GM18870 (cell line): Measurements from ENCODE around the gene AEBP1.

Experiments used
- ATAC-seq: cut with Tn5 transposase; IDR thresholded peaks from one replicate; pipeline ENCODE4 v1.9.1; 2021; ENCODE audit warnings: moderate library complexity; ENCODE audit not compliant: unreplicated experiment

Gene AEBP1

DNA sequence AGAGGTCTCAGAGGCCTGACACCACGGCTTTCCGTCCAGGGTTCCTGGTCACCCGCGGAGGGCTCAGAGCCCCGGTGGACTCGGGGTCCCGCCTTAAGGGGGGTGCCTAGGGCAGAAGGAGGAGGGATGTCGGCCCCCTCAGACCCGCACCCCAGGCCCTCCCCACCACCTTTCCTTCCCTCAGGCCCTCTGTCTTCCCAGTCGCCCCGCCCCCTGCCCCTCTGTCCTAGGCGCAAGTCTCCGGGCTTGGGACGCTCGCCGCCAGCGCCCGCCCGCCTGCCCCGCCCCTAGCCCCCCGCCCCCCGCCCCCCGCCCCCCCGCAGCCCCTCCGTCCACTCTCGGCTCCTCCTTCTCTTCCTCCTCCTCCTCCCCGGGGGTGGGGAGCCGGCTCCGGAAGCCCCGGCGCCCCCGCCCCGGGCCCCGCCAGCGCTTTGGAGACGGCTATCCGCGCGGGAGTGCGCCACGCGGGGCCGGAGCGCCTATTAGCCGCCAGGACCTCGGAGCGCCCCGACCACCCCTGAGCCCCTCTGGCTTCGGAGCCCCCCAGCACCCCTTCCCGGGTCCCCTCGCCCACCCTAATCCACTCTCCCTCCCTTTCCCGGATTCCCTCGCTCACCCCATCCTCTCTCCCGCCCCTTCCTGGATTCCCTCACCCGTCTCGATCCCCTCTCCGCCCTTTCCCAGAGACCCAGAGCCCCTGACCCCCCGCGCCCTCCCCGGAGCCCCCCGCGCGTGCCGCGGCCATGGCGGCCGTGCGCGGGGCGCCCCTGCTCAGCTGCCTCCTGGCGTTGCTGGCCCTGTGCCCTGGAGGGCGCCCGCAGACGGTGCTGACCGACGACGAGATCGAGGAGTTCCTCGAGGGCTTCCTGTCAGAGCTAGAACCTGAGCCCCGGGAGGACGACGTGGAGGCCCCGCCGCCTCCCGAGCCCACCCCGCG, at the start of gene AEBP1:
Gene AEBP1 (plus strand): TSS at position 423 of the 937 bp plus-strand sequence. CDS start 321 bp downstream, at position 744.
- ATAC-seq: no peak

DNA sequence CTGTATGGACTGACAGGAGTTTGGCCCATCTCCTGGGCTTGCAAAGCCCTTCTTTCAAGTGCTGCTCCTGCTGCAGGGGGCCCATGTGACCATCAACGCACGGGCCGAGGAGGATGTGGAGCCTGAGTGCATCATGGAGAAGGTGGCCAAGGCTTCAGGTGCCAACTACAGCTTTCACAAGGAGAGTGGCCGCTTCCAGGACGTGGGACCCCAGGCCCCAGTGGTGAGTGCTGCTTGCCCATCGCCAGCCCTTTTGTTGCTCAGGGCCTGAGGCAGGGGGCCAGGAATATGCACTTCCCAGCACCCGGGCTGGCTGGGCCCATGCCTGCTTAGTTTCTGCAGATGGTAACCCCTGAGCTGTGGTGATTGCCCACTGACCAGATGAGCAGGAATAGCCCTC, 47.5 kb upstream of the AEBP1 start:
- ATAC-seq: no peak

DNA sequence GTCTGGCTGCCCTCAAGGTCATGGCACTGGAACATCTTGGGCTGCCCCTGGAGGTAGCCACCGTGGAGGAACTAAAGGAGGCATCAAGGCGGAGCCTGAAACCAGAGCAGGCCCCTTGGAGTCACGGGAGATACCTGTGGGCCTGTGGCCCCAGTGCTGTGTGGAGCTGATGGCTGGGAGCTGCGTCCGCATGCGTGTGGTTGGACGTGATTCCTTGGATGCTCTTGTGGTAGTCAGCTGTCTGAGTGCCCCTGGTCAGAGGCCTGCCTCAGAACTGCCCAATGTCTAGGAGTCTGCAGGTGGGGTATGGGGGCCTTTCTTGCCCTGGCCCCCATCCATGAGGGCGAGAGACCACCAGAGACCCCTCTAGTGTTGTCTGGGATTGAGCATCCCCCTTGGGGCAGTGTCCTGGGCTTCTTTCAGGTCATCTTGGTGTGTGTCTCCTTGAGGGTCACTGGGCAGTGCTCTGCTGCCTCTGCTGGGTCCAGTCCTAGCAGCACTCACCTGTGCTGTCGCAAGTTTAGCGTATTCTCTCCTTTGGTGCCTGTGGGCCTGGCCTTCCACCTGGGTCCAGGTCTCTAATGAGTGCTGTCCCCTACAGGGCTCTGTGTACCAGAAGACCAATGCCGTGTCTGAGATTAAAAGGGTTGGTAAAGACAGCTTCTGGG, 46.8 kb upstream of the AEBP1 start:
- no peak for ATAC-seq

DNA sequence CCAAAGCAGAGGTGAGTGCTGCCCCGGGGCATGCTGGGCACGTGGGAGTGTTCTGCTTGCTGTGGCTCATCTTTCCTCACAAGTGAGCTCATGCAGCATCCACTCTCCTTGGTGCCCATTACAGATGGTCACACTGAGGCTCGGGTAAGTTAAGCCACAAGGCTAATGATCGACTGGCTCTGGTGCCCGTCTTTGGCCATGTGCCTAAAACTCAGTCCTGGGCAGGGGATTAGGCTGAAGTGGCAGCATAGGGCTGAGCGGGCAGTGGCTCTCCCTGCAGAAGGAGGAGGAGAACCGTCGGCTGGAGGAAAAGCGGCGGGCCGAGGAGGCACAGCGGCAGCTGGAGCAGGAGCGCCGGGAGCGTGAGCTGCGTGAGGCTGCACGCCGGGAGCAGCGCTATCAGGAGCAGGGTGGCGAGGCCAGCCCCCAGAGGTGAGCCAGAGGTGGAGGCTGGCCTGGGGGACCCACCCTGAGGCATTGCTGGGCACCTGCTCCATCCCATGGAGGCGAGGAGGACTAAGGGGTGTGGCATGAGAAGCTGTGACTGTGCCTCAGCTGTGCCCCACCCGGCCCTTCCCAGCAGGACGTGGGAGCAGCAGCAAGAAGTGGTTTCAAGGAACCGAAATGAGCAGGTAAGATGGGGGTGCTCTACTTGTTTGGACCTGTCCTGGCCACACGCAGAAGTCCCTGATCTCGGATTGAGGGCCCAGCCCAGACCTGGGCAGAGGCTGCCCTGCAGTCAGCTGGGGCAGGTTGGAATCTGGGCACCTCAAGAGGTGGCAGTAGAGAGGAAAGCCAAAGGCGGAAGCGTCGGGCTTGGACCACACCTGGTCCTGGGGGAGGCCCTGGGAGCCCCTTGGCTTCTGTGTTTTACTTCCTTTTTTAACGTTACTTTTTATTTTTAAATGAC, 46.0 kb upstream of the AEBP1 start:
- no peak for ATAC-seq

DNA sequence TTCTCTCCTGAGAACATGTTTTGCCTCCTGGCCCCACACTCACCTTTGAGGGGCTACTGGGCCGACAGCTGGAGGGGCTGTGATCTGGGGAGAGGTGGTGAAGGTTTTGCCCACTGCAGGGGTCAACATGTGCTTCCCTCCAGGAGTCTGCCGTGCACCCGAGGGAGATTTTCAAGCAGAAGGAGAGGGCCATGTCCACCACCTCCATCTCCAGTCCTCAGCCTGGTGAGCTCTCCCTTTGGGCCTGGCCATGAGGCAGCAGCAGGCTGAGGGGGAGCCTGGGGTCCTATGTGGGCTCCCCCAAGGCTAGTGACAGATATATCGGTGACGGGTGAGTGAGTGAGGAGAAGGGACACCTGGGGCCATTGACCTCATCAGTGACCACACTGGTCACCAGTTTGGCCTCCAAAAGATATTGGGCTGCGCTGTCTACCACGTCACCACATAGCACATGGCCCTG, 45.4 kb upstream of the AEBP1 start:
- ATAC-seq: no peak

DNA sequence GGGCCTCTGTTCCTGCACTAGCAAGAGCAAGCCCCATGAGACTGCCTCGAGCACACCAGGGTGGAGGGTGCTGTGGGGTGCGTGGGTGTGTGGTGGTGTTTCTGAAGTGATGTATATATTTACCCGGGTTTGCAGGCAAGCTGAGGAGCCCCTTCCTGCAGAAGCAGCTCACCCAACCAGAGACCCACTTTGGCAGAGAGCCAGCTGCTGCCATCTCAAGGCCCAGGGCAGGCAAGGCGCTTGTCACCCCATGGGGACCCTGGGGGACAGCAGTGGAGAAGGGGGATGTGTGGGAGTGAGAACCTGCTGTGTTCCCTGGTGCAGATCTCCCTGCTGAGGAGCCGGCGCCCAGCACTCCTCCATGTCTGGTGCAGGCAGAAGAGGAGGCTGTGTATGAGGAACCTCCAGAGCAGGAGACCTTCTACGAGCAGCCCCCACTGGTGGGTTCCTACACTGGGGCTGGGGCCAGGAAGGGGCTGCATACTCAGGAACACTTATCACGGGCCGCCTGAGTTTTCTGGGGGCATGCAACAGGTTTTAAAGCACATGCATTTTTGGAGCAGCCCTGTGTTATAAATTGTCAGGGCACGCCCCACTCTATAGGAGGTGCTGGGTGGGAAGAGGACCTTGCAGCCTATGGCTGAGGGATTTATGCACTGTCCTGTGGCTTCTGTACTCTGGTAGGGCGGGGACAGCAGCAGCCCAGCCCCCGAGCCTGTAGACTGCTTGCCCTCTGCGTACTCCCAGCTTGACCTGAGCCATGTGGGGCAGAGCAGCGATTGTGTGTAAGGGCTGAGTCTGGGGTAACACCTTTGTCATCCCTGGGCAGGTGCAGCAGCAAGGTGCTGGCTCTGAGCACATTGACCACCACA, 44.7 kb upstream of the AEBP1 start:
- no peak for ATAC-seq

DNA sequence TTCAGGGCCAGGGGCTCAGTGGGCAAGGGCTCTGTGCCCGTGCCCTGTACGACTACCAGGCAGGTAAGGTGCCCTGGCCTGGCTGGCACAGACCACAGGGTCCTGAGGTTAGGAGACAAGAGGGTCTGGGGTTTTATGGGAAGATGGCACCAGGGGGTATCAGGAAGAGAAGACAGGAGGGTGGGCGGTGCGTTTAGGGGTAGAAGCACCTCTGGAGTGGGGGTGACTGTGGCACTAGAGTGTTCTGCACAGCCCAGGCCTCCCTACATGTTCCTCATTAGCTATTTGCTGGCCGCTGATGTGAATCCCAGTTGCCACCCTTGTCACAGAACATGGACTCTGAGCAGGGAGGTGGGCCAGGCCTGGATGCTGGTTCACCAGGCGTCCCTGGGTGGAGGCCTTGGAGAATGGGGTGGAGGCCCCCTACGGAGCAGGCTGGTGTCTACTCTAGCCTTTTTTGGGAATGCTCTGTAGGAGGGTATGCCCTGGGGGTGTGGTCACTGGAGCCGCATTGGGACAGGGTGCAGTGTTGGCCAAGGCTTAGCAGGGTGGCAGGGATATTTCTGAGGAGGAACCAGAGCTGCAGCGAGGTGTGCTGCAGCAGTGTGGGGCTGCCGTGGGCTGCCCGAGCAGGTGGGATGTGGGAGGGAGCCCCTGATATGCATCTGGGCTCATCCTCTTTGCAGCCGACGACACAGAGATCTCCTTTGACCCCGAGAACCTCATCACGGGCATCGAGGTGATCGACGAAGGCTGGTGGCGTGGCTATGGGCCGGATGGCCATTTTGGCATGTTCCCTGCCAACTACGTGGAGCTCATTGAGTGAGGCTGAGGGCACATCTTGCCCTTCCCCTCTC, 43.8 kb upstream of the AEBP1 start:
- ATAC-seq: no peak

DNA sequence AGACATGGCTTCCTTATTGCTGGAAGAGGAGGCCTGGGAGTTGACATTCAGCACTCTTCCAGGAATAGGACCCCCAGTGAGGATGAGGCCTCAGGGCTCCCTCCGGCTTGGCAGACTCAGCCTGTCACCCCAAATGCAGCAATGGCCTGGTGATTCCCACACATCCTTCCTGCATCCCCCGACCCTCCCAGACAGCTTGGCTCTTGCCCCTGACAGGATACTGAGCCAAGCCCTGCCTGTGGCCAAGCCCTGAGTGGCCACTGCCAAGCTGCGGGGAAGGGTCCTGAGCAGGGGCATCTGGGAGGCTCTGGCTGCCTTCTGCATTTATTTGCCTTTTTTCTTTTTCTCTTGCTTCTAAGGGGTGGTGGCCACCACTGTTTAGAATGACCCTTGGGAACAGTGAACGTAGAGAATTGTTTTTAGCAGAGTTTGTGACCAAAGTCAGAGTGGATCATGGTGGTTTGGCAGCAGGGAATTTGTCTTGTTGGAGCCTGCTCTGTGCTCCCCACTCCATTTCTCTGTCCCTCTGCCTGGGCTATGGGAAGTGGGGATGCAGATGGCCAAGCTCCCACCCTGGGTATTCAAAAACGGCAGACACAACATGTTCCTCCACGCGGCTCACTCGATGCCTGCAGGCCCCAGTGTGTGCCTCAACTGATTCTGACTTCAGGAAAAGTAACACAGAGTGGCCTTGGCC, 43.0 kb upstream of the AEBP1 start:
- no peak for ATAC-seq

DNA sequence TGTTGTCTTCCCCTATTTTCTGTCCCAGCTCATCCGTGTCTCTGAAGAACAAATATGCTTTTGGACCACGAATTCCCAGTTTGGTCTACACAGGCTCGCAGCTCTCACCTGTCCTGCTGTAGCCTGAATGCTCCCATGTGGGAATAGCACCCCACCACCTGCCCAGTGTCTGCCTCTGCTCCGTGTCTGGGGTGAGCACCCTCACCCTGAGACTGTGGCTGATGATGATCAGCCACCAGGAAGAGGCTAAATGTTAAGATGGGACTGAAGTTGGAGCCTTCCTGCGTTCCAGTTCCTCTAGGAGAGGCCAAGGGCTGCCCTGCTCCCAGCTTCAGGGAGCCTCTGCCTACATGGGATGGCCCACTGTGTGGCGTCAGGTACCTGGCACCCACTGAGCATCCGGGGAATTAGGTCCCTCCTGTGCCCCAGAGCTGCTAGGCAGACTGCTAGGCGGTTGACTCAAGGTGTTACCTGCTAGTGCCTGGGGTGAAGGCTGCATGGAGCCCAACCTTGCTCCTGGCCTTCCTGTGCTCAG, 42.4 kb upstream of the AEBP1 start:
- ATAC-seq: no peak

DNA sequence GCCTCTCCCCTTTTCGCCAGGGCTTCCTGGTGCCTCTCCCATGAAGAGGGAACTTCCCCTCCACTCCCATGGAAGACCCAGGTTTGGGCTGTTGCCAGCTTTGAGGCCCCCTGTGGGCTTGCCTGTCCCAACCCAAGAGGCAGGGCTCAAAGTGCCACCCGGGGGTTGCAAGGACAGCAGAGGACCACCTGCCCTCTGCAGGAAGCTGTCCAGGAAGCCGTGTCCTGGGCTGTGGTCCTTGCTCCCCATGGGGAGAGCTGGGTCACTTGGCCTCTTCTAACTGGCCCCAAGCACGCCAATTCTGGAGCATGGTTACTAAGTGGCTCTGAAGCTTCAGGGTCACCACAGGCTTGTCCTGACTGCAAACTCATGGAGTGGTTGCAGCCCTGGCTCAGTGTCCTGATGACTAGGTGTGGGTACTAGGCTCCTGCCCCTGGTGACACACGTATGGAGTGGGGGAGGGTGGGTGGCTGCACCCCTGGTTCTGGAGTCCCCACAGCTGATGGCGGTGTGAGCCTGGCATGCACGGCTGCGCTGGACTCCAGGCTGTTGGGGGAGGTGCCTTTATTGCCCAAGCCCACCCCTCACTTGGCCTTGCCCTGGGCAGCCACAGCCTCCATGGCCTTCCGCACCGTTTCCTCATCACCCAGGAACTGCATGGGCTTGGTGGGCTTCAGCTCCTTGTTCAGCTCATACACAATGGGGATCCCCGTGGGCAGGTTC, 41.8 kb upstream of the AEBP1 start:
- no peak for ATAC-seq

DNA sequence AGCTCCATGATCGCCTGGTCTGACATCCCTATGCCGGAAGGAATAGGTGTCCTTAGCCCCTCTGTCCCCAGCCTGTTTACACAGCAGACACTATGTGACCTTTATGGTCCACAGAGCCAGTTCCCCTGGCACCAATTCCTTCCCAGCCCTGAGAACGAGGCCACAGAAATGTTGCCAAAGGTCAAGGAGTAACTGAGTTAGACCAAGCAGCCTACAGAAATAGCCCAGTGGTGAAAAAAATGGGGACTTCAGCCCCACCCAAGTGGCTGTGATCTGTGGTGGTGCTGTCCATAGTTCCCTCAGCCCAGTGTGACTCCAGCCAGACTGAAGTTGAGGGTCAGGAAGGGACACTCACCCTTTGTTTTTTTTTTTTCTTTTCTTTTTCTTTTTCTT, 41.2 kb upstream of the AEBP1 start:
- ATAC-seq: no peak

DNA sequence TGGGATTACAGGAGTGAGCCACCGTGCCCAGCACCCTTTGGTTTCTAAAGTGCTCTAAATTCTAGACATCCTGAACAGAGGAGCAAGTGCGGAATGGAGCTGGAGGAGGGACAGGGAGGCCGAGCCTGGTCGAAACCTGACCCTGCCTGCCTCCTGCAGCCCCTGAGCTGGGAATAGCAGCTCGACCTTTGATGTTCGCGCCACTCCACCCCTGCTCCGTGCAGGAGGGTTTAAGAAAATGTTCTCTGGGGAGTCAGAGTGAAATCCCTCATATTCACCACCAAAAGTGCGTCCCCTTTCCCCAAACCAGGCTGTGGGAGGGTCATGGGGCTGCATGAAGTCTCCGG, 40.6 kb upstream of the AEBP1 start:
- ATAC-seq: no peak

DNA sequence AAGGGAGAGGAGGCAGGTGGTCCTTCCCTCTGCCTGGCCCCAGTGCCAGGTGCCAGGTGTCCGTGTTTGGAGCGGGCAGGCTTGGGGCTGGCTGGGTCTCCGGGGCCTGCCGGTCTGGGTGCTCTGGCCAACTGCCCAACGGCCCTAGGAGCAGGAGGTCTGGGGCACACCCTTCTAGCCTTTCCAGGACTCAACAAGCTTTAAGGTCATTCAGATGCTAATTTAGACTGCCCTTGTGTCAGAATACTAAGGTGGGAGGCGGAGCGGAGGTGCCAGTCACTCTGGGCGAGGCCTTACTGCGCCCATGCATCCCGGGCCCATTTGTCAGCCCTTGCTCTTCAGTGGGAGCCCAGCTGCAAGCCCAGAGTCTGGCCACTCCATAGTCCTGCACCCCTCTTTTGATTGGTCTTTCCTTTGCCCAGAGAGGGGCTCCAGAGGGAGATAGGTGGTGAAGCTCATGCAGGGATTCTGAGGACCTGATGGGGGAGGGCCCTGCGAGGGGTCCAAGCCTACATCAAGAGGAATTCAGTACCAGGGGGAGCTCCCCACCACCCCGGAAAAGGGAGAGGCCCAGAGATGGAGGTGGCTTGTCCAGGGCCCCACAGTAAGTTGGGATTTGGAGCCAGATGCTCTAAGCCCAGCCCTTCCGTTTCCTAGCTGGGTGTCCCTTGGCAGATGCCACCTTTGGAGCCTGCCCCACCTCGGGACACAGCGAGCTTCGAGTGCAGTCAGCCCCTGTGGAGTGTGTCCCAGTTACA, 40.1 kb upstream of the AEBP1 start:
- no peak for ATAC-seq

DNA sequence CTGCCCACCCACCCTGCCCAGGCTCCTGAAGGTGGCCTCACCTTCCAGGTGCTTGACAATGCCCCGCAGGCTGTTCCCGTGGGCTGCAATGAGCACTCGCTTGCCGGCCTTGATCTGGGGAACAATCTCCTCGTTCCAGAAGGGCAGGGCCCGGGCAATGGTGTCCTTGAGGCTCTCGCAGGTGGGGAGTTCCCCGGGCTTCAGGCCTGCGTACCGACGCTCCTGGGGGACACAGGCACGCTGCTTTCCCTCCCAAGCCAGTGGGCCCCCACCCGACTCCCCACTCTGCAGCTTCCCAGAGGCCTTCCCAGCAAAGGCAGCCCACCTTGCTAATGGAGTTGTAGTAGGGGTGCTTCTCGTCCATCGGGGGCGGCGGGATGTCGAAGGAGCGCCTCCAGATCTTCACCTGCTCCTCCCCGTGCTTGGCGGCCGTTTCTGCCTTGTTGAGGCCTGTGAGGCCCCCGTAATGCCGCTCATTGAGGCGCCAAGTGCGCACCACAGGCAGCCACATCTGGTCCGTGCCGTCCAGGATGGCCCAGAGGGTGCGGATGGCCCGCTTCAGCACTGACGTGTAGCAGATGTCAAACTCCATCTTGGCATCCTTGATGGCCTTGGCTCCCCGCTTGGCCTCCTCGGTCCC, 39.2 kb upstream of the AEBP1 start:
- ATAC-seq: no peak

DNA sequence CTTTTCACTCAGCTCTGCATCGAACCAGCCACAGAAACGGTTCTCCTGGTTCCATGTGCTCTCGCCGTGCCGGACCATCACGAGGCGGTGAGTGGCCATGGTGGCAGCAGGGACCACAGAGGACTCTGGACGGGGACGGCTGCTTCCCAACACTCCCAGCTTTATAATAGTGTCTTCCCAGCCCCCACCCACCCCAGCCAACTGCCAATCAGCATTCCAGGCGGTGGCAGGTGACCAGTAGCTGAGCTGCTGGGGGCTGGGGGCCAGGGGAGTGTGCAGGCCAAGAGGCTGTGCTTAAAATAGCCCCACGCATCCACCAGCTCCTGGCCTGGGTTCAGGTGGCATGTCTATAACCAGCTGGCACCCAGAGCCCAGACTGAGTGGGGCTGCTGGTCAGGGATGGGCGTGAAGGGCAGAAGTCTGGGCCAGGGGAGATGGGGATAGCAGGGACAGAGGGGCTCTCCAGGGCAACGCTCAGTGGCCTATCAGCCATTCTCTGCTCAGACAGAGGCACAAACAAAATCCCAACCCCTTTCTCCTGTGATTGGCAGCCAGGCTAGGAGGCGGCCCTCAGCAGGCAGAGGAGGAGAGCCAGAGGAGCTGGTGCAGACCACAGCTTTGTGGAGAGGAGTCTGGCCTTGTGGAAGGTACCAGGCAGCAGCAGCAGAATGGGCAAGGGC, 38.6 kb upstream of the AEBP1 start, which contains the start of gene PGAM2:
Gene PGAM2 (minus strand): TSS at position 137 of the 680 bp plus-strand sequence. CDS start 38 bp downstream, at position 99.
- no peak for ATAC-seq

DNA sequence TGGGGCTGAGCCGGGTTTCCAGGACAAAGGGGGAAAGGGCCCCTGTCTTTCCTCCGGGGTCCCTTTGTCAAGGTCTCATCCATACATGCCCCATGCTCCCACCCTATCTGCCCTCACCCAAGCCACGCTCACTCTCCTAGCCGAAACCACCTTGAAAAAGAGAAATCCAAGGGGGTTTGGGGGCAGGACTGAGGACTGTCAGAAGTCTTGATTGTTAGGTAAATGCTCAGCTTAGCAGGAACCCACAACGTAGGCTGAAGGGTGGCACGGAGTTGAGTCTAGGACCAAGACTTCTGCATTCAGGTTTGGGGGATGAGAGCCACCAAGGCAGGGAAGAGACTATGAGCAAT, 38.1 kb upstream of the AEBP1 start:
- no peak for ATAC-seq
